Measurements from ENCODE around the gene PDLIM1.
"Not testable (repeated sequence)": the region's sequence is repeated elsewhere in the genome, so short reads cannot be mapped to it uniquely, and the experiment has no call there.

Gene PDLIM1

DNA sequence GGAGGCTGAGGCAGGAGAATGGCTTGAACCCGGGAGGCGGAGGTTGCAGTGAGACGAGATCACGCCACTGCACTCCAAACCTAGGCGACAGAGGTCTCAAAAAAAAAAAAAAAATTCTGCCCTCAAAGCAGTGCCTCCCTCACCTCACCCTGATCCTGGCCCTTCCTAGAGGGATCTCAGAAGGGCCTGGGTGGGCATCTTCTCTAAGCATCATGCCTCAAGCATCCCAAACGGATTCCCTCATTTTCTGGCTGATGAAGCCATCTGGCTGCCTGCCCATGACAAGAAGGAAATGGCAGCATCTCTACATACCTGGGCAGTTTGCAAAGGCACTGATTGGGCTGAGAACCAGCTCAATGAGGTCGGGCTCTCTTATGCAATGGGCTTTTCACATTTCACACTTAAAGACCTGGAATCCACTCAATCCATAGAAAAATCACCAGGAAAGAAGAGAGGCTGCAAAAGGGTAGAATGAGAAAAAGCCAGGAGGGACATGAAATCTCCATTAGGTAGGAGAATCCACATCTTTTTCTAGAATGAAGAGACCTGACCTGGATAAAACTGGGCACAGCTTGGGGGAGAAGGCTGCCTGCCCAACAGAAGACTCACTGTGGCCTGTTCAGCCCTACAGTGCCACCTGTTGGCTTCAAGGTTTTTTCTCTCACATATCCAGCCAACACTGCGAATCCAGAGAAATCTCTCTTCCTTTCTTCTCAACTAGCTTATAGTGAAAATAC, 48.1 kb downstream of the PDLIM1 start:
- peak; percentile 52 for DNase-seq (ENCODE audit: low read depth, low spot score)

DNA sequence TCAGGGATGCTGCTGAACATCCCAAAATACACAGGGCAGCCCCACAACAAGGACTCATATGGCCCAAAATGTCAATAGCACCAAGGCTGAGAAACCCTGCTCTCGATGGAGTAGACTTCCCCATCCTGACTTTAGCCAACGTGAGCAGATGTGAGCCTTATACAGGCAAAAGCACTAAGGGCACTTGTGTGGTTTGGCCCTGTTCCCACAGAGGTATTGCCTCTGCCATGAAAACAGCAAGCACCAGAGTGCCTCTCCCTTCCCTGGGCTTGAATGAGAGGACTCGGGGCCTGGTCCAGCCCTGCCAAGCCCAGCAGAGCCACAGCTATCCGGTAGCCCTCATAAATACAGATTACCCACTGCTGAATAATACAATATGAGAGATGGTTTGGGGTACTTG, 49.3 kb downstream of the PDLIM1 start:
- DNase-seq (ENCODE audit: low read depth, low spot score), result no peak

DNA sequence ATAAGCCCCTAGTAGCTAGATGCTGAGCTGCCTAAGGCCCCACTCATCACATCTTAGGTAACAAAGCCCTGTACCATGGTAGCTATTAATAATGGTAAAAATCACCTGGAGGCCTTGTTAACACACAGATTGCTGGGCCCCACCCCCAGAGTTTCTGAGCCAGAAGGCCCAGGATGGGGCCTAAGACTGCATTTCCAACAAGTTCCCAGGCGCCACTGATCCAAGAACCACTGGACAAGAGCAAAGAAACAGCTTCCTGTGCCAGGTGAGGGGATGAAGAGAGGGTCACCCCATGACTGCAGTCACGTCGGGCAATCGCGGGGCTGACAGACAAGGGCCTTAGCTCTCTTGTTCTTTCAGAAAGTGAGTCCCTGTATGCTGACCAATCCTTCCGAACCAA, 50.0 kb downstream of the PDLIM1 start:
- no peak for DNase-seq (ENCODE audit: low read depth, low spot score)

GRCh38 chr10:95240096-95240495, 50.7 kb downstream of the PDLIM1 start:
- not testable (repeated sequence) for DNase-seq (ENCODE audit: low read depth, low spot score)

GRCh38 chr10:95237376-95238170, 53.2 kb downstream of the PDLIM1 start:
- DNase-seq (ENCODE audit: low read depth, low spot score), result no peak

GRCh38 chr10:95236068-95236903, 54.5 kb downstream of the PDLIM1 start:
- DNase-seq (ENCODE audit: low read depth, low spot score), result no peak

DNA sequence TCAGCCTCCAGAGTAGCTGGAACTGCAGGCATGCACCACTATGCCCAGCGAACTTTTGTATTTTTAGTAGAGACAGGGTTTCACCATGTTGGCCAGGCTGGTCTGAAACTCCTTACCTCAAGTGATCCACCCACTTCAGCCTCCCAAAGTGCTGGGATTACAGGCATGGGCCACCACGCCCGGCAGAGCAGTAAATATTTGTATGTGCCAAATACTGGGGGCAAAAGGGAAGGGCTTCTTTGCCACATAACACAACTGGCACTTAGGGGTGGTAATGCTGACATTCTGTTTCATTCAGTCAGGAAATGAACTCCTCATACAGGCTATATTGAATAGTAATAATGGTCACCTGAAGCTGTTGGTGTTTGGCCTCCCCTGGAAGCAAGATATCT, 55.1 kb downstream of the PDLIM1 start:
- no peak for DNase-seq (ENCODE audit: low read depth, low spot score)

DNA sequence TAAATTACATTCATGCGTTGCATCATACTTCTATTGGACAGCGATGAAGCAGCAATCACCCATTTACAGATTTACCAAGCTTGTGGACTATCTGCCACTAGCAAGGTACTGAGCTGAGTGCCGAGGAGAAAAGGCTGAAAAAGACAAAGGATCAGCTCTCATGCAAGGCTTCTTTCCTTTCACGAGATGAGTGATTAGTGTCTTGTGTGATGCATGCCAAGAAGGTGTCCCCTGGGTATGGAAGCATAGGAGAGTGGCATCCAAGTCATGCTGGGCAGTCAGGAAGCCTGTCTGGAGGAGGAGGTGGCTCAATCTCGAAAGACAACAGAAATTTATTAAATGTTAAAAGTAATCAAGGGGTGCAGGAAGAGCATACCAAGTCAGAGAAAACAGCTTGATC, 55.9 kb downstream of the PDLIM1 start:
- peak; percentile 45 for DNase-seq (ENCODE audit: low read depth, low spot score)

DNA sequence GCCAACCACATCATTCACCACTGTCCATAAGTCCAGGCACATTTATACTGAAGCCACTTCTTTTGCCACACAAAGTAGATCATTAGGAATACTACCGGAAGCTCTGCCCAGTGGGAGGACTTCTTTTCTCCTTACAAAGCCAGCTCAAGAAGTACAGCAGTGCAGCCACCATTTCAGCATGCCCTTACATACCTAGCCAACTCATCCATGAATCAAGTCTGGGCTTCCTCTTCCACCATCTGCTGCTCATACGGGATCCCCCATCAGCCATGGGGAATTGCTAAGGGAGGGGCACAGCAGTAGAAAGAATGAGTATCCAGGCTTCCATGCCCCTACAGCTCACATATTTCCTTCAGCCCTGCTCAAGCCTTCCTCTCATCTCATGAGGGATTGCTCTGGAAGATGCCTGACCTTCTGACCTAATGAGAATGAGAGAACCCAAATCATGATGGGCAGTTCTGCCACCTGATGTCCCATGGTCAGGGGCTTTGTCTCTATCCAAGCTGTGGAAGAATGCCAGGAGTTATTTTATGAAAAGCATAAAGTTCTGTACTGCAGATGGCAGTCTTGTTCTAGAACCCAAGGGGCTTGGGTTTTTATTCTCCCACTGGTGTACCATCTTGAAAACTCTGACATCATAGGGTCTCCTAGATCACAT, 57.3 kb downstream of the PDLIM1 start:
- DNase-seq (ENCODE audit: low read depth, low spot score), result no peak

DNA sequence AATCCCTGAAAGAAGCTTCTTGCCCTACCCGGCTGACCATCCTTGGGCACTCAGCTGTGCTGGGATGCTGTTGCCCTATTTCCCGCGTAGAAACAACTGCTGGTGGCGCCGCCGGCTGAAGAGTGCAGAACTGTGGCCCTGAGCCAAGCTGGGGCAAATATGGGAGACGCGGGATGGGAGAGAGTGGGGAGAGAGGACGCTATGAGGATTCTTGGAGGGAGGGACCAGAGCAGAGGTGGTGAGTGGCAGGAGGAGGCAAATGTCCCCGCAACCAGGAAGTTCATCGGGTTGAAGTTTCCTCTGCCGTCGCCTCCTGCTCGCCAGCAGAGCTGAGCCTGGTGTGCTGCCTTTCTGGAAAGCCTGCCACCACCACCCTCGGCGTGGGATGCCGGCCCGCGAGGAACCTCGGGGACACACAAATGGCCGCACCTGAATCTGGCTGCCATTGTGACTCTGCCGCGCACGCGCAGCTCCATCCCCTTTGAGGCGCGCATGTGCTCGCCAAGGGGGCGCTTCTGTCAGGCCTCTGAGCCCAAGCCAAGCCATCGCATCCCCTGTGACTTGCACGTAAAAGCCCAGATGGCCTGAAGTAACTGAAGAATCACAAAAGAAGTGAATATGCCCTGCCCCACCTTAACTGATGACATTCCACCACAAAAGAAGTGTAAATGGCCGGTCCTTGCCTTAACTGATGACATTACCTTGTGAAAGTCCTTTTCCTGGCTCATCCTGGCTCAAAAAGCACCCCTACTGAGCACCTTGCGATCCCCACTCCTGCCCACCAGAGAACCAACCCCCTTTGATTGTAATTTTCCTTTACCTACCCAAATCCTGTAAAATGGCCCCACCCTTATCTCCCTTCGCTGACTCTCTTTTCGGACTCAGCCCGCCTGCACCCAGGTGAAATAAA, 59.9 kb downstream of the PDLIM1 start:
- DNase-seq (ENCODE audit: low read depth, low spot score), result peak; percentile 82

DNA sequence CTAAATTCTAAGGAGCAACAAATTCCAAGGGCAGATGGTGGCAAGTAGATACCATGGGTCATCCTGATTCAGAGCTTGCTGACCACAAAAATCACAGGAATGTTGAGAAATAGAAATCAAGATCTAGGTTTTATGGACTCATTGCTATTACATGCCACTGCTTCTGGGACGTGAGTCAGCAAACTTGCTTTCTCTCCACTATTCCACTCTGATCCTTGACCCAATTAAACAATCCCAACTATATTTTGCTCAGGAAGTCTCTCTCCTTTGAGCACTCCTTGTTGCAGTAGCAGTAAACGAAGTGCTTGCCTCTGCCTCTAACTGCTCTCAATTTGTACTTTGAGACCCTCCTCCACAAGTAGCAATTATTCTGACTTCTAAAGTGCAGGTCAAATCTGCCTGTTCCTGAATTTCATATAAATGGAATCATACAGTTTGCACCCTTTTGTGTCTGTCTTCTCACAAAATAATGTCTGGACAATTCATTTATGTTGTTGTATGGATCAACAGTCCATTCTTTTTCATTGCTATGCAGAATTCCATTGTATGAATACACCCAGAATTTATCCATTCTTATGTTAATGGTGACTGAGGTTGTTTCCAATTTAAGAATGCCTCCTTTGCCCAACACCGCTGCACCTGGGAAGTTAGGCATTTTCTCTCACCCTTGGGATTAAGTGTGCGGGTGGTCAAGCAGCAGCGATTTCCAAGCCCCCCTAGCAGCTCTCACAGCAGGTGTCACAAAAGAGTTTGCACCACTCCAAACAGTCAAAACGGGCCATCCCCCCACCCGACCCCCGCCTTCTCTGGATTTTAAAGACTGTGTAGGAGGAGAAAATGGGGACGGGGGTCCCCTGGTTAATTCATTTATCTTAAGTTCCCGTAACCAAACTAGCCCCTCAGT, 60.8 kb downstream of the PDLIM1 start:
- DNase-seq (ENCODE audit: low read depth, low spot score), result peak; percentile 84

DNA sequence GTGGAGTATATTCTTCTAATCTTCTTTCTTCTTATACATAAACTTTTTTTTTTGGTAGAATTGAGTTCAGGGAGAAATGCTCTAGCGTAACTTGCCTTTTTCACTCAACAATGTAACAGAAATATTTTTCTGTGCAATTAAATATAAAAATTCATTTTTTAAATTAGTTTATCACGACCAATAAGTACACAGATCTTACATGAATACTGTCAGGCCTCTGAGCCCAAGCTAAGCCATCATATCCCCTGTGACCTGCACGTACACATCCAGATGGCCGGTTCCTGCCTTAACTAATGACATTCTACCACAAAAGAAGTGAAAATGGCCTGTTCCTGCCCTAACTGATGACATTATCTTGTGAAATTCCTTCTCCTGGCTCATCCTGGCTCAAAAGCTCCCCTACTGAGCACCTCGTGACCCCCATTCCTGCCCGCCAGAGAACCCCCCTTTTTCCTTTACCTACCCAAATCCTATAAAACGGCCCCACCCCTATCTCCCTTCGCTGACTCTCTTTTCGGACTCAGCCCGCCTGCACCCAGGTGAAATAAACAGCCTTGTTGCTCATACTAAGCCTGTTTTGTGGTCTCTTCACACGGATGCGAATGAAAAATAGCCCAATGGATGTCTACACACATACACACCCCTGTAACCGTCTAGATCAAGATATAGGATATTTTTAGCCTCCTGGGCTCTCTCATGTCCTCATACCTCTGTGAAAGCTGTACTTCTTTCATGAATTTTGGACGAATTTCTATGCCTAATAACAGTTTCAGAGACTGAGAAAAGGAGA, 61.7 kb downstream of the PDLIM1 start:
- not testable (repeated sequence) for DNase-seq (ENCODE audit: low read depth, low spot score)

DNA sequence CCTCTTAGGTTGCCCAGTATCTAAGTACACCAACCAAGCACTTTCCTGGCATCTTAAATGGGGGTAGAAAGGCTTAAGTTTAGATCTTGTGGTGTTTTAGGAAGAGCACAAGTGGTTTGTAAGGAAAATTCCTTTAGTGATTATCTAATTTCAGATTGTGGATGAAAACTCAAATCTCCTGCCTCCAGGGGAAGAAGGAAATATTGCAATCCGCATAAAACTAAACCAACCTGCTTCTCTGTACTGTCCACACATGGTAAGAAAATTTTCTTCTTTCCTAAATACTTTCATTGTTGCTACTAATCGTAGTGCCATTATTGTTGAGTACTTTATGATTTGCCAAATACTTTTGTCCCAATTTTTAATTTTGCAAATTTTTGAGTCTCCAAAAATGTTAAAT, 65.7 kb downstream of the PDLIM1 start:
- no peak for DNase-seq (ENCODE audit: low read depth, low spot score)

DNA sequence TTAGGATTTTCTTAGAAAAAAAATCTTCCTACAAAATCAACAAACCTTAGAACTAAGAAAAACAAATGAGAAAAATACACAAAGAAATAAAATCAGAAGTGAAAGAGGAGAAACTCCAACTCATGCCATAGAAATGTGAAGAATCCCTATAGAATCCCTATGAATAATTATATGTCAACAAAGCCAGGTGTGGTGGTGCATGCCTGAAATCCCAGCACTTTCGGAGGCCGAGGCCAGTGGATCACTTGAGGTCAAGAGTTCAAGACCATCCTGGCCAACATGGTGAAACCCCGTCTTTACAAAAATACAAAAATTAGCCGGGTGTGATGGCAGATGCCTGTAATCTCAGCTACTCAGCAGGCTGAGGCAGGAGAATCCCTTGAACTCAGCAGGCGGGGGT, 69.7 kb downstream of the PDLIM1 start:
- no peak for DNase-seq (ENCODE audit: low read depth, low spot score)

DNA sequence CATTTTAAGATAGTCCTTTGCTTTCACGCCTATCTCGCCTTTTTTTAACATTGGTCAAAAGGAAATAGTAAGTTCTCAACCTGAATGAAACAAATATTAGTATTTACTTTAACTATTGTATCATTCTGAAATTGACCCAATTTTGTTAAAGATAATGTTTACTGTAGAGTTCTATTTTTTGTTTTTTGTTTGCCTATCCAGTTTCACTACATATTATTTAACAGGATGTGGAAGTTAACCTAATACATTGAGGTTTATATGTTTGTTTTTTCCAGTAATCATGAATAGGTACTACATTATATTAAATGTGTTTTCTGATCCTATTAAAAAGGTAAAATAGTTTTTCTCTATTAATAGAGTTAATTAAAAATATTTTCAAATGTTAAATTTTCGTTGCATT, 70.3 kb downstream of the PDLIM1 start:
- no peak for DNase-seq (ENCODE audit: low read depth, low spot score)

DNA sequence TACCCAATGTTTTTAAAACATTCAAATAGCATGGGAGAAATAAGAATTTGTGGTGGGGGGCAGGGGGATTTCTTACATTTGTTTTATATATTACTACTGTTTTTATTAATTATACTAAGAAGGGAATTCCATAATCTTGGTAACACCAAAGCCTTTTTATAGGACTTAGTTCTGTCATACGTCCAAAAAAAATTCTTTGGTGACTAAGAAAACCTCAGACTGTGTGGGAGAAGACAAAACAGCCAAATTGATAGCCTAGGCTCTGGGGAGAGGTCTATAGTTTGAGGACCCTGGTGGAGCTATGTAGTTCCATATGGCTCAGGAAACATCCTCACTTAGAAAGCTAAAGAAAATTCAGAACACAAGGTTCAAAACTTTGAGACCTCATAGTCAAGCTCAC, 73.3 kb downstream of the PDLIM1 start:
- no peak for DNase-seq (ENCODE audit: low read depth, low spot score)

GRCh38 chr10:95214793-95215192, 76.0 kb downstream of the PDLIM1 start:
- no peak for DNase-seq (ENCODE audit: low read depth, low spot score)

DNA sequence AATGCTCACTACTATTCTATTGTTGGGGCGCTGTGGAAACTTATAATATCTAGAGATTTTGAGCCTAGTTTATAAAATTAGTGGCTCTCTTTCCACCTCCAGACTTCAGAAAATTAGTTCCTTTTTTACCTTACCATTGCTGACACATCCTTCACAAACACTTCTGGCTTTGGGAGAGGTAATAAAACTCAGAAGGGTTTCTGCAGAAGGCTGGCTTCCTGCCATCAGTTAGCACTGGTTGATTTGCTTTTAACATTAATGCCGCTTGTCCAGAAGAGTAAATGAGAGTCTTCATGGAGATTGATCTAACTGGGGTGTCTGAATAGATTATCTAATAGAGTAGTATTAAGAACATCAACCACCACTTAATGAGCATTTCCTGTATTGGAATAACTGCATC, 76.4 kb downstream of the PDLIM1 start:
- no peak for DNase-seq (ENCODE audit: low read depth, low spot score)

Data from iPS DF 19.7 (cell line).